ENCODE results near the gene MICAL2.

DNA sequence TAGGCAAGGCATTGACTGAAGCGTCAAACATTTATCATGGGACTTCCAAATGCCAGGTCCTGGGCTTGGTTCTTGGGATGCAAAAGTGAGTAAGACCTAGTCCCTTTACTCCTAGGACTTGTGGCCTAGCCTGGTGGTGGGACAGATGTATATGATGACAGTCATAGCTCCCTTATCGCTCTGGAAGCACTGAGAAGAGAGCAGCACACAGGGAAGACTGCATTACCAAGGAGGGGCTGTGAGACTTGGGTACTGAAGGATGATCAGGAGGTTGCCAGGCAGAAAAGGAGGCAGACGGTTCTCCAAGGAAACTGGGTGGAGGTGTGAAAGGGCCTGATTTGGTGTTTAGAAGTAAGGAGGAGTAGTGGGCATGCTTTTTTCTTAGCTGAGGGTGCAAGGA lies 32.5 kb downstream of the MICAL2 start:
- TF ChIP-seq, protein P1, sequence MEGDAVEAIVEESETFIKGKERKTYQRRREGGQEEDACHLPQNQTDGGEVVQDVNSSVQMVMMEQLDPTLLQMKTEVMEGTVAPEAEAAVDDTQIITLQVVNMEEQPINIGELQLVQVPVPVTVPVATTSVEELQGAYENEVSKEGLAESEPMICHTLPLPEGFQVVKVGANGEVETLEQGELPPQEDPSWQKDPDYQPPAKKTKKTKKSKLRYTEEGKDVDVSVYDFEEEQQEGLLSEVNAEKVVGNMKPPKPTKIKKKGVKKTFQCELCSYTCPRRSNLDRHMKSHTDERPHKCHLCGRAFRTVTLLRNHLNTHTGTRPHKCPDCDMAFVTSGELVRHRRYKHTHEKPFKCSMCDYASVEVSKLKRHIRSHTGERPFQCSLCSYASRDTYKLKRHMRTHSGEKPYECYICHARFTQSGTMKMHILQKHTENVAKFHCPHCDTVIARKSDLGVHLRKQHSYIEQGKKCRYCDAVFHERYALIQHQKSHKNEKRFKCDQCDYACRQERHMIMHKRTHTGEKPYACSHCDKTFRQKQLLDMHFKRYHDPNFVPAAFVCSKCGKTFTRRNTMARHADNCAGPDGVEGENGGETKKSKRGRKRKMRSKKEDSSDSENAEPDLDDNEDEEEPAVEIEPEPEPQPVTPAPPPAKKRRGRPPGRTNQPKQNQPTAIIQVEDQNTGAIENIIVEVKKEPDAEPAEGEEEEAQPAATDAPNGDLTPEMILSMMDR (IDR thresholded peaks at IDR 0.05) = no peak
- no peak for TF ChIP-seq POLR2A (IDR thresholded peaks at IDR 0.05)
